OCI-LY1 (cell line): ENCODE data around the gene MORN5.

Experiments
- EZH2 ChIP-seq: fragments of 200-600 bp; sonication (generic), shearing (Covaris generic); IDR thresholded peaks from 2 replicates; pipeline ENCODE4 v1.8.0; 2017; ENCODE audit warnings: borderline replicate concordance, mixed run types, mild to moderate bottlenecking, antibody characterized with exemption, low read length, moderate library complexity, mixed read lengths
- TF ChIP-seq, protein P1 (sequence below): fragments of 200-600 bp; sonication (generic), shearing (Covaris generic); IDR thresholded peaks from 2 replicates; pipeline ENCODE4 v1.5.1; 2017; ENCODE audit warnings: mild to moderate bottlenecking, antibody characterized with exemption, low read length, moderate library complexity, mixed read lengths

DNA sequence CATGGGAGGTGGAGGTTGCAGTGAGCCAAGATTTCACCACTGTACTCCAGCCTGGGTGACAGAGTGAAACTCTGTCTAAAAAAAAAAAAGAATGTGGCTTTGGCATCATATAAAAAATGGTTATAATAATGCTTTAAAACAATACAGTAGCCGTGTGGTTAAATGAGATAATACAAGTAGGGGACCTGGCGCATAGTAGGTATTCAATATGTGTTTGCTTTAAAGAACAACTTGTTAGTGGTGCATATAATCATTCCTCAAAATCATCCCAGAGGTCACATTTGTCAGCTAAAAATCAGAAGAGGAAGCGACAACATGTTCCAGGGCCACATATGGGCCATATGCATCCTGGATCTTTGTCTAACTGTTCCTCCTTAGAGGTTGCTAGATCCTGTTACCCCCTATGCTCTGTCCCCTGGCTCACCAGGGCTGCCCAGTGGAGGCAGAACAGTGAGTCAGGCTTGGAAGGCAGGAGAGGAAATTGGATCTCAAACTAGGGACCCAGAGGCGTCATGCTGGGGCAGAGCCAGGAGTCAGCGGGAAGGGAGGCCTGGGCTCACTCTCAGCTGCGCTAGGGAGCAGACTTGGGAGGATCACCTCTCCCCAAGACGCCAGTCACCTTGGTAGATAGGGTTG lies 41.4 kb downstream of the MORN5 start:
- TF ChIP-seq, protein P1, sequence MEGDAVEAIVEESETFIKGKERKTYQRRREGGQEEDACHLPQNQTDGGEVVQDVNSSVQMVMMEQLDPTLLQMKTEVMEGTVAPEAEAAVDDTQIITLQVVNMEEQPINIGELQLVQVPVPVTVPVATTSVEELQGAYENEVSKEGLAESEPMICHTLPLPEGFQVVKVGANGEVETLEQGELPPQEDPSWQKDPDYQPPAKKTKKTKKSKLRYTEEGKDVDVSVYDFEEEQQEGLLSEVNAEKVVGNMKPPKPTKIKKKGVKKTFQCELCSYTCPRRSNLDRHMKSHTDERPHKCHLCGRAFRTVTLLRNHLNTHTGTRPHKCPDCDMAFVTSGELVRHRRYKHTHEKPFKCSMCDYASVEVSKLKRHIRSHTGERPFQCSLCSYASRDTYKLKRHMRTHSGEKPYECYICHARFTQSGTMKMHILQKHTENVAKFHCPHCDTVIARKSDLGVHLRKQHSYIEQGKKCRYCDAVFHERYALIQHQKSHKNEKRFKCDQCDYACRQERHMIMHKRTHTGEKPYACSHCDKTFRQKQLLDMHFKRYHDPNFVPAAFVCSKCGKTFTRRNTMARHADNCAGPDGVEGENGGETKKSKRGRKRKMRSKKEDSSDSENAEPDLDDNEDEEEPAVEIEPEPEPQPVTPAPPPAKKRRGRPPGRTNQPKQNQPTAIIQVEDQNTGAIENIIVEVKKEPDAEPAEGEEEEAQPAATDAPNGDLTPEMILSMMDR, result no peak
- TF ChIP-seq EZH2, result no peak
